Measurements from ENCODE around the gene DPP4. TPM values are rescaled to one million over a fixed set of nuclear protein-coding genes. Genes with fewer than 3 reads are reported as not detected.
"Not testable (repeated sequence)": the region's sequence is repeated elsewhere in the genome, so short reads cannot be mapped to it uniquely, and the experiment has no call there.

The DPP4 gene
- total and polyA plus RNA-seq, 8 donors: 0.15 to 30.1 (median 2.4) TPM

DNA sequence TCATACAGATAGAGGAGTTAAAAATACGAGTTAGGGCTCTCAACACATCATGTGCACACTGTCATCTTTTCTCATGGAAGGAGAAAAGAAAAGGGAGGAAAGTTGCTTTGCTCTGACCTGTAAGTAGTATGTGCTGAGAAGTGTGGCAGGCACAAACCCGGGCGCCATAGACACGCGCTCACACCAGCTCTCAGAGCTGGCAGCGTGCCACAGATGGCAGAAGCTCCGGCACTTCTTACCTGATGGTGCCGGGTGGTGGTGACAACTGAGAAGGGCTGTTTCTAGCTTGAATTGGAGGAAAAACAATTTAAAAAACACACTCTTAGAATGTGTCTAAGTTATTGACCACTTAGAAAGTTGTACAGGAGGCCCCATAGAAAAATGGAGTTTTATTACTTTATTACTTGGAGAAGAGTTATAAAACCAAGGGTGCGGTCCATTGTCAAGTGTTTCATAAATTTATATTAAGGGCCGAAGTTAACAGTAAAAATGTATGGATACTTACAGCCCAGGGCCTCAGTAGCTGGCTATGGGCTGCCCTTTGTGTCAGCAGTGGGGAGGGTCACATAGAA is 92.2 kb downstream of the DPP4 start:
- Histone ChIP-seq H3K4me1 (no peaks in the 10 kb centered on the region), H3K27ac (no peak overlapping the region), H3K27me3 (no peaks in the 10 kb centered on the region), H3K9me3 (no peaks in the 10 kb centered on the region), H3K36me3 (no peaks in the 10 kb centered on the region), H3K4me3 (no peak overlapping the region)
- intact Hi-C loops (cut with DNase I; ENCODE audit: low total_unique reads): no loop called here
- 84 to 90% (median 88%) methylated on average over 10 of the region's 10 CpGs for WGBS, 5 donors
- no peak for TF ChIP-seq POLR2AphosphoS5 (IDR thresholded peaks at IDR 0.05)
- TF ChIP-seq, protein P1, sequence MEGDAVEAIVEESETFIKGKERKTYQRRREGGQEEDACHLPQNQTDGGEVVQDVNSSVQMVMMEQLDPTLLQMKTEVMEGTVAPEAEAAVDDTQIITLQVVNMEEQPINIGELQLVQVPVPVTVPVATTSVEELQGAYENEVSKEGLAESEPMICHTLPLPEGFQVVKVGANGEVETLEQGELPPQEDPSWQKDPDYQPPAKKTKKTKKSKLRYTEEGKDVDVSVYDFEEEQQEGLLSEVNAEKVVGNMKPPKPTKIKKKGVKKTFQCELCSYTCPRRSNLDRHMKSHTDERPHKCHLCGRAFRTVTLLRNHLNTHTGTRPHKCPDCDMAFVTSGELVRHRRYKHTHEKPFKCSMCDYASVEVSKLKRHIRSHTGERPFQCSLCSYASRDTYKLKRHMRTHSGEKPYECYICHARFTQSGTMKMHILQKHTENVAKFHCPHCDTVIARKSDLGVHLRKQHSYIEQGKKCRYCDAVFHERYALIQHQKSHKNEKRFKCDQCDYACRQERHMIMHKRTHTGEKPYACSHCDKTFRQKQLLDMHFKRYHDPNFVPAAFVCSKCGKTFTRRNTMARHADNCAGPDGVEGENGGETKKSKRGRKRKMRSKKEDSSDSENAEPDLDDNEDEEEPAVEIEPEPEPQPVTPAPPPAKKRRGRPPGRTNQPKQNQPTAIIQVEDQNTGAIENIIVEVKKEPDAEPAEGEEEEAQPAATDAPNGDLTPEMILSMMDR (IDR thresholded peaks at IDR 0.05): no peak
- no peak for TF ChIP-seq EP300 (IDR thresholded peaks at IDR 0.05)
- TF ChIP-seq POLR2A (IDR thresholded peaks at IDR 0.05): no peak
- no peak for DNase-seq

DNA sequence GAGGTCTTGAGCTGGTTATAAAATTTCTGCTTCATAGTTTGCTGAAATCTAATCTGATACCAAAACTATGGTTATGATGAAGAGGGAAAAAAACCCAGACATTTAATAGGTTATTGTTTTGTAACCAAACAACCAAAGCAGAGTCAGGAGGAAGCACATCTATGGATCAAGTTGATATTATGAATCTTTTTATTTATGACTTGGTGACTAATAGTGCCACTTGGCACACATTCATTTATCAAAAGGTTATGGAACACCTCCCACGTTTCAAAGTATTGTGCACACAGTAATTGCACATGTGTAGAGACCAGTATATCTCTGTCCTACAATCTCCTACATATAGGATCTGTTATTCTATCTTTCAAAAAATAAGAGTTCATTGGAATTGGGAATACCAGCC is 93.0 kb downstream of the DPP4 start:
- H3K4me1 ChIP-seq: no peaks in the 10 kb centered on the region
- no peak for DNase-seq
- H3K27me3 ChIP-seq: no peaks in the 10 kb centered on the region
- WGBS, 5 donors: 10 to 42% (median 28%) methylated on average over 1 of the region's 1 CpG
- H3K36me3 ChIP-seq: no peaks in the 10 kb centered on the region
- intact Hi-C loops (cut with DNase I; ENCODE audit: low total_unique reads): no loop called here
- H3K4me3 ChIP-seq: no peak overlapping the region
- no peaks in the 10 kb centered on the region for H3K9me3 ChIP-seq
- no peak overlapping the region for H3K27ac ChIP-seq
- TF ChIP-seq, protein P1 (IDR thresholded peaks at IDR 0.05): no peak
- TF ChIP-seq POLR2A (IDR thresholded peaks at IDR 0.05) (no peak), POLR2AphosphoS5 (IDR thresholded peaks at IDR 0.05) (no peak), EP300 (IDR thresholded peaks at IDR 0.05) (no peak)

DNA sequence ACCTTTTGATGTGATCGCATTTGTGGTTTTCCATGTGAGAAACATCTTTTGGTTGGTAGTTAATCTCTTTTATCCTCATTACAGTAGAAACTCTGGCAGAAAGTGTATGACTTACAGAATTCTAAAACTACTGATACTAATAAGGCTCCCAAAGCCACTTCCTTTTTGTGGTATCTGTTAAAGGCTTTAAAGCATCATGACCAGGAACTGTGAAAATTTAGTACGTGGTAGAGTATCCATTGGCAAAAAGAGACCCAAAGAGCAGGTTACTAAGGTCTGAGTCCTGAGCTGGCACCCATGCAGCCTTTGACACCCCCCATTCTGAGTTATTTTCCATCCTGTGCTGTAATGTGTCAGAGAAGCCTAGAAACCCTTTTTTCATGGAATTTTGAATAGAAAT is 94.5 kb downstream of the DPP4 start:
- TF ChIP-seq, protein P1 (IDR thresholded peaks at IDR 0.05): no peak
- TF ChIP-seq POLR2A (IDR thresholded peaks at IDR 0.05) (no peak), EP300 (IDR thresholded peaks at IDR 0.05) (no peak), POLR2AphosphoS5 (IDR thresholded peaks at IDR 0.05) (no peak)
- 60 to 79% (median 69%) methylated on average over 2 of the region's 2 CpGs for WGBS, 5 donors
- Histone ChIP-seq H3K27ac (no peak overlapping the region), H3K9me3 (no peaks in the 10 kb centered on the region), H3K4me1 (no peaks in the 10 kb centered on the region), H3K27me3 (no peaks in the 10 kb centered on the region), H3K36me3 (no peaks in the 10 kb centered on the region), H3K4me3 (no peak overlapping the region)
- intact Hi-C loops (cut with DNase I; ENCODE audit: low total_unique reads): no loop called here
- no peak for DNase-seq

DNA sequence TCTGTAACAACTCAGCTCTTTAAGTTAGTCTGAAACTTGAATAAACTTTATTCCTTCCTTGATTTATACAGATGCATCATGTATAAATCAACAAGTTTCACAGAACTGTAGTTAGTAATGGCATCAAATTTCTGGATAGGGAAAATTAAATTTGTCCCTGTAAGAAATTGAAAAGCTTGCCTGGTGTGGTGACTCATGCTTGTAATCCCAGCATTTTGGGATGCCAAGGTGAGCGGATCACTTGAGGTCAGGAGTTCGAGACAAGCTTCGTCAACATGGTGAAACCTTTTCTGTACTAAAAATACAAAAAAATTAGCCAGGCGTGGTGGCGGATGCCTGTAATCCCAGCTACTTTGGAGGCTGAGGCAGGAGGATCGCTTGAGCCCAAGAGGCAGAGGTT is 96.1 kb downstream of the DPP4 start:
- H3K27me3 ChIP-seq; H3K4me1 ChIP-seq; H3K4me3 ChIP-seq; intact Hi-C loops (cut with DNase I; ENCODE audit: low total_unique reads); H3K9me3 ChIP-seq; H3K36me3 ChIP-seq; DNase-seq; H3K27ac ChIP-seq: not testable (repeated sequence)
- 67 to 84% (median 78%) methylated on average over 6 of the region's 6 CpGs for WGBS, 5 donors

GRCh38 chr2:161976917-161977316 is 97.1 kb downstream of the DPP4 start:
- DNase-seq: no peak
- Histone ChIP-seq H3K27me3 (no peaks in the 10 kb centered on the region), H3K9me3 (no peaks in the 10 kb centered on the region), H3K27ac (no peak overlapping the region), H3K4me1 (no peaks in the 10 kb centered on the region), H3K36me3 (no peaks in the 10 kb centered on the region), H3K4me3 (no peak overlapping the region)
- TF ChIP-seq EP300 (IDR thresholded peaks at IDR 0.05) (no peak), POLR2AphosphoS5 (IDR thresholded peaks at IDR 0.05) (no peak), POLR2A (IDR thresholded peaks at IDR 0.05) (no peak)
- TF ChIP-seq, protein P1 (IDR thresholded peaks at IDR 0.05): no peak
- intact Hi-C loops (cut with DNase I; ENCODE audit: low total_unique reads): no loop called here
